Chondrocyte (in vitro differentiated cells): ENCODE data around the gene NADSYN1. TPM values are rescaled to one million over a fixed set of nuclear protein-coding genes. Genes with fewer than 3 reads are reported as not detected.
A peak's percentile ranks its signal among the peaks of the same experiment; 100 is the strongest.

Experiments used
- DNase-seq: peaks from one replicate; pipeline ENCODE4 v3.0.0; 2021; ENCODE audit warnings: mixed read lengths, low spot score
- H3K27ac Mint-ChIP-seq: one replicate; pipeline ENCODE4 v1.8.0; 2021; ENCODE audit warnings: mild to moderate bottlenecking, moderate library complexity, mixed read lengths; ENCODE audit not compliant: unreplicated experiment
- H3K27me3 Mint-ChIP-seq: 2 replicates; pipeline ENCODE4 v1.8.0; 2021; ENCODE audit warnings: low read depth, mixed read lengths
- H3K36me3 Mint-ChIP-seq: 2 replicates; pipeline ENCODE4 v1.8.0; 2021; ENCODE audit warnings: low read depth, mixed read lengths
- H3K4me1 Mint-ChIP-seq: 2 replicates; pipeline ENCODE4 v1.8.0; 2021; ENCODE audit warnings: low read depth, mild to moderate bottlenecking, mixed read lengths
- H3K4me3 Mint-ChIP-seq: one replicate; pipeline ENCODE4 v1.8.0; 2021; ENCODE audit warnings: mild to moderate bottlenecking, moderate library complexity, mixed read lengths; ENCODE audit not compliant: unreplicated experiment
- H3K9me3 Mint-ChIP-seq: 2 replicates; pipeline ENCODE4 v1.8.0; 2021; ENCODE audit warnings: low read depth, mixed read lengths
- total RNA-seq: library from RNA; stranded (reverse); gene quantifications from 3 replicates; pipeline ENCODE4 v1.2.1, GENCODE V29; 2021
- TF ChIP-seq, protein P1 (sequence below): fragments of 200-600 bp; sonication (generic); IDR thresholded peaks from 2 replicates; pipeline ENCODE4 v1.5.0; 2021; ENCODE audit warnings: antibody characterized with exemption, mild to moderate bottlenecking, moderate library complexity

Gene NADSYN1
- total RNA-seq, 1 donor from 2014 or later, result 38.8 TPM

- Mint-ChIP-seq H3K4me1 (peaks cover 6% of the 10 kb centered on the region), H3K4me3 (no peak overlapping the region), H3K27ac (no peak overlapping the region), H3K9me3 (peaks cover 3% of the 10 kb centered on the region), H3K27me3 (no peaks in the 10 kb centered on the region), H3K36me3 (peaks cover 49% of the 10 kb centered on the region)
- peak; percentile 68 for DNase-seq
- TF ChIP-seq, protein P1, sequence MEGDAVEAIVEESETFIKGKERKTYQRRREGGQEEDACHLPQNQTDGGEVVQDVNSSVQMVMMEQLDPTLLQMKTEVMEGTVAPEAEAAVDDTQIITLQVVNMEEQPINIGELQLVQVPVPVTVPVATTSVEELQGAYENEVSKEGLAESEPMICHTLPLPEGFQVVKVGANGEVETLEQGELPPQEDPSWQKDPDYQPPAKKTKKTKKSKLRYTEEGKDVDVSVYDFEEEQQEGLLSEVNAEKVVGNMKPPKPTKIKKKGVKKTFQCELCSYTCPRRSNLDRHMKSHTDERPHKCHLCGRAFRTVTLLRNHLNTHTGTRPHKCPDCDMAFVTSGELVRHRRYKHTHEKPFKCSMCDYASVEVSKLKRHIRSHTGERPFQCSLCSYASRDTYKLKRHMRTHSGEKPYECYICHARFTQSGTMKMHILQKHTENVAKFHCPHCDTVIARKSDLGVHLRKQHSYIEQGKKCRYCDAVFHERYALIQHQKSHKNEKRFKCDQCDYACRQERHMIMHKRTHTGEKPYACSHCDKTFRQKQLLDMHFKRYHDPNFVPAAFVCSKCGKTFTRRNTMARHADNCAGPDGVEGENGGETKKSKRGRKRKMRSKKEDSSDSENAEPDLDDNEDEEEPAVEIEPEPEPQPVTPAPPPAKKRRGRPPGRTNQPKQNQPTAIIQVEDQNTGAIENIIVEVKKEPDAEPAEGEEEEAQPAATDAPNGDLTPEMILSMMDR, result no peak
These were observed 45.1 kb downstream of the NADSYN1 start for GRCh38 chr11:71498091-71498490.

- no peak overlapping the region for H3K4me3 Mint-ChIP-seq
- TF ChIP-seq, protein P1, result no peak
- H3K27ac Mint-ChIP-seq, result no peak overlapping the region
- H3K36me3 Mint-ChIP-seq, result peaks cover 46% of the 10 kb centered on the region
- H3K4me1 Mint-ChIP-seq, result peaks cover 6% of the 10 kb centered on the region
- H3K9me3 Mint-ChIP-seq, result peaks cover 3% of the 10 kb centered on the region
- DNase-seq, result peak; percentile 34
- no peaks in the 10 kb centered on the region for H3K27me3 Mint-ChIP-seq
These were observed 46.1 kb downstream of the NADSYN1 start for GRCh38 chr11:71499125-71499524.

- peaks cover 7% of the 10 kb centered on the region for H3K4me1 Mint-ChIP-seq
- peaks cover 43% of the 10 kb centered on the region for H3K36me3 Mint-ChIP-seq
- H3K27me3 Mint-ChIP-seq, result no peaks in the 10 kb centered on the region
- TF ChIP-seq, protein P1, result no peak
- no peak overlapping the region for H3K27ac Mint-ChIP-seq
- no peak overlapping the region for H3K4me3 Mint-ChIP-seq
- peak; percentile 51 for DNase-seq
- peaks cover 3% of the 10 kb centered on the region for H3K9me3 Mint-ChIP-seq
These were observed 46.5 kb downstream of the NADSYN1 start for GRCh38 chr11:71499546-71499945.

GRCh38 chr11:71500601-71501021 lies 47.6 kb downstream of the NADSYN1 start:
- Mint-ChIP-seq H3K27ac (no peak overlapping the region), H3K27me3 (no peaks in the 10 kb centered on the region), H3K9me3 (peaks cover 3% of the 10 kb centered on the region), H3K4me1 (peaks cover 9% of the 10 kb centered on the region), H3K4me3 (no peak overlapping the region), H3K36me3 (peaks cover 35% of the 10 kb centered on the region)
- TF ChIP-seq, protein P1, result no peak
- DNase-seq, result peak; percentile 77

- H3K36me3 Mint-ChIP-seq, result peaks cover 39% of the 10 kb centered on the region
- H3K9me3 Mint-ChIP-seq, result peaks cover 3% of the 10 kb centered on the region
- TF ChIP-seq, protein P1, result no peak
- no peak overlapping the region for H3K4me3 Mint-ChIP-seq
- H3K27ac Mint-ChIP-seq, result no peak overlapping the region
- H3K27me3 Mint-ChIP-seq, result no peaks in the 10 kb centered on the region
- H3K4me1 Mint-ChIP-seq, result peaks cover 9% of the 10 kb centered on the region
- DNase-seq, result peak; percentile 68
These were observed 48.3 kb downstream of the NADSYN1 start for GRCh38 chr11:71501071-71501985.
